ENCODE measurements around the gene TNPO2. TPM values are rescaled to one million over a fixed set of nuclear protein-coding genes. Genes with fewer than 3 reads are reported as not detected.
"Not testable (repeated sequence)": the region's sequence is repeated elsewhere in the genome, so short reads cannot be mapped to it uniquely, and the experiment has no call there.

TNPO2 gene
- total RNA-seq, 1 experiment from 2014 or later, result 105 TPM

DNA sequence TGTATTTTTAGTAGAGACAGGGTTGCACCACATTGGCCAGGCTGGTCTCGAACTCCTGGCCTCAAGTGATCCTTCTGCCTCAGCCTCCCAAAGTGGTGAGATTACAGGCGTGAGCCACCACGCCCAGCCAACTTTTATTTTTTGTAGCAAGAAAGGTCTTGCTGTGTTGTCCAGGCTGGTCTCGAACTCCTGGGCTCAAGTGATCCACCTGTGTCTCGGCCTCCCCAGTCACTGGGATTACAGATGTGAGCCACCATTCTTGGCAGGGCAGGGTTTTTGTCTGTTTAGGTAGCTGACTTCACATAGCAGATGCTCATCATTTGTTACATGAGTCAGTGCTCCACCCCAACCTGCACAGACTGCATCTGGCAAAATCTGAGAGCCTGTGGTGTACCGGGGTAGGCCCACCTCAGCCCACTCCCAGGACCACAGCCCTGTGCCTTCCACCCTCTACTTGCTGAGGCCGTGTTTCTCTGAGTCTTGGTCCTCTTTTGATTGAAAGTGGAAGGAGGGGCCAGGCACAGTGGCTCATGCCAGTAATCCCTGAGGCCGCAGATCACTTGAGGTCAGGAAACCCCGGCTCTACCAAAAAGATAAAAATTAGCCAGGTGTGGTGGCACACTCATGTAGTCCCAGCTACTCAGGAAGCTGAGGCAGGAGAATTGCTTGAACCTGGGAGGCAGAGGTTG, 4.2 kb upstream of the TNPO2 start:
- Mint-ChIP-seq H3K9me3 (no peaks in the 10 kb centered on the region), H3K36me3 (peaks cover 17% of the 10 kb centered on the region), H3K27me3 (ENCODE audit: low read depth) (no peaks in the 10 kb centered on the region), H3K27ac (no peak overlapping the region), H3K4me3 (no peak overlapping the region), H3K4me1 (peaks cover 18% of the 10 kb centered on the region)
- ChIA-PET CTCF (interaction anchor here (1.1 to 2.7 kb wide), 4 partner anchors 30 to 39 kb away, joined by 4 to 8 read pairs (median 6); no protein-coding TSS in a partner anchor), POLR2A (no interaction called here)
- ATAC-seq (no peak), DNase-seq (ENCODE audit: low spot score) (no peak)
- TF ChIP-seq EMX1 (CRISPR knock-in tag; IDR thresholded peaks at IDR 0.05) (no peak), NR1H2 (CRISPR knock-in tag; IDR thresholded peaks at IDR 0.05) (no peak), ZNF121 (CRISPR knock-in tag; IDR thresholded peaks at IDR 0.05) (peak; percentile 22; the same call in 1 of the 2 replicates)

DNA sequence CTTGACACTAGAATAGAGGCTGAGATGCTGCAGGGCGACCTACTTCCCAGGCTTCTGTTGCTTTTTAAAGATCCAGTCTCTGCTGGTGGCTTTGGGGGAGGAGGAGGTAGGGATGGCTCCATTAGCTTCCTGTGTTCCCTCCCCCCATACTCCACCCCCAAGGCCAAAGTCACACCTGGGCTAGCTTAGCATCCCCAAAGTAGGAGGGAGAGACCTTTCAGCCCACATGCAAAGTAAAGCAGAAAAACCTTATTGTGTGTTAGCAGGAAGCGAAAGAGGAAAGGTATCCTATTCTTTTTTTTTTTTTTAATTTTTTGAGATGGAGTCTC, 3.2 kb upstream of the TNPO2 start:
- H3K27me3 Mint-ChIP-seq (ENCODE audit: low read depth), result no peaks in the 10 kb centered on the region
- ChIA-PET POLR2A (no interaction called here), CTCF (interaction anchor here (2.4 to 2.7 kb wide), 2 partner anchors 31 to 34 kb away, joined by 7 to 8 read pairs; no protein-coding TSS in a partner anchor)
- peak overlapping the region; percentile 55 for H3K27ac Mint-ChIP-seq
- H3K4me1 Mint-ChIP-seq, result peaks cover 12% of the 10 kb centered on the region
- H3K9me3 Mint-ChIP-seq, result no peaks in the 10 kb centered on the region
- TF ChIP-seq IRF2 (CRISPR knock-in tag; IDR thresholded peaks at IDR 0.05; ENCODE audit: borderline replicate concordance, low read depth), result no peak
- TF ChIP-seq, protein P1, sequence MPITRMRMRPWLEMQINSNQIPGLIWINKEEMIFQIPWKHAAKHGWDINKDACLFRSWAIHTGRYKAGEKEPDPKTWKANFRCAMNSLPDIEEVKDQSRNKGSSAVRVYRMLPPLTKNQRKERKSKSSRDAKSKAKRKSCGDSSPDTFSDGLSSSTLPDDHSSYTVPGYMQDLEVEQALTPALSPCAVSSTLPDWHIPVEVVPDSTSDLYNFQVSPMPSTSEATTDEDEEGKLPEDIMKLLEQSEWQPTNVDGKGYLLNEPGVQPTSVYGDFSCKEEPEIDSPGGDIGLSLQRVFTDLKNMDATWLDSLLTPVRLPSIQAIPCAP (CRISPR knock-in tag; IDR thresholded peaks at IDR 0.05), result no peak
- peaks cover 13% of the 10 kb centered on the region for H3K36me3 Mint-ChIP-seq
- no peak overlapping the region for H3K4me3 Mint-ChIP-seq
- ATAC-seq (no peak), DNase-seq (ENCODE audit: low spot score) (no peak)

DNA sequence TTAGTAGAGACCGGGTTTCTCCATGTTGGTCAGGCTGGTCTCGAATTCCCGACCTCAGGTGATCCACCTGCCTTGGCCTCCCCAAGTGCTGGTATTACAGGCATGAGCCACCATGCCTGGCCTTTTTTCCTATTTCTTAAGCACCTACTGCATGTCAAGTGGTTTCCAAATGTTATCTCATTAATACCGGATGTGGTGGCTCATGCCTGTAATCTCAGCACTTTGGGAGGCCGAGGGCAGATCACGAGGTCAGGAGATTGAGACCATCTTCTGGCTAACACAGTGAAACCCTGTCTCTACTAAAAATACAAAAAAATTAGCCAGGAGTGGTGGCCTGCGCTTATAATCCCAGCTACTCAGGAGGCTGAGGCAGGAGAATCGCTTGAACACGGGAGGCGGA, 1.9 kb upstream of the TNPO2 start:
- H3K4me1 Mint-ChIP-seq, result peaks cover 19% of the 10 kb centered on the region
- not testable (repeated sequence) for H3K27me3 Mint-ChIP-seq (ENCODE audit: low read depth); DNase-seq (ENCODE audit: low spot score); H3K4me3 Mint-ChIP-seq; H3K27ac Mint-ChIP-seq; ATAC-seq; H3K9me3 Mint-ChIP-seq
- CTCF ChIA-PET, result interaction anchor here (0.6 to 2.4 kb wide), 5 partner anchors 32 to 375 kb away, joined by 3 to 7 read pairs (median 3); partner anchors contain the start of genes ZNF490 and ZNF791
- peaks cover 12% of the 10 kb centered on the region for H3K36me3 Mint-ChIP-seq
- POLR2A ChIA-PET, result interaction anchor here (0.7 to 5.4 kb wide), 3 partner anchors 10 to 136 kb away, joined by 3 to 44 read pairs (median 4); partner anchors contain the start of genes GET3, PRDX2, THSD8 and TRIR

DNA sequence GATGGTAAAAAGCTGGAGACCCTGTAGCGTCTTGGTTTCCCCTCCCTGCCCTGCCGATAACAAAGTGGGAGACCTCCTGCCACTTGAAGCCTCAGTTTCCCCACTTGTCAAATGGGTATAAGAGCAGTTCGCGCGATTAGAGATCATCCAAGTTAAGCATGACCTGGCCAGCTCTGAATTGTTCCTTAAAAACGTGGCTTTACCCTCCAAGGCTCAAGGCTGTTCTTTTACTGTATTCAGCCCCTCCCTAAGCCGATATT, 421 bp downstream of the TNPO2 start:
- ChIA-PET POLR2A (interaction anchor here (0.6 to 5.4 kb wide), 9 partner anchors 12 to 162 kb away, joined by 3 to 44 read pairs (median 3); partner anchors contain the start of genes DHPS, GET3, JUNB and TRIR), CTCF (interaction anchor here (0.7 to 4.4 kb wide), 14 partner anchors 14 to 162 kb away, joined by 3 to 35 read pairs (median 4); partner anchors contain the start of gene GET3)
- peaks cover 15% of the 10 kb centered on the region for H3K36me3 Mint-ChIP-seq
- H3K4me3 Mint-ChIP-seq, result peak overlapping the region; percentile 93
- TF ChIP-seq NR1H2 (CRISPR knock-in tag; IDR thresholded peaks at IDR 0.05), result no peak
- no peak for TF ChIP-seq SMAD3 (CRISPR knock-in tag; IDR thresholded peaks at IDR 0.05; ENCODE audit: borderline replicate concordance)
- TF ChIP-seq, protein P2, sequence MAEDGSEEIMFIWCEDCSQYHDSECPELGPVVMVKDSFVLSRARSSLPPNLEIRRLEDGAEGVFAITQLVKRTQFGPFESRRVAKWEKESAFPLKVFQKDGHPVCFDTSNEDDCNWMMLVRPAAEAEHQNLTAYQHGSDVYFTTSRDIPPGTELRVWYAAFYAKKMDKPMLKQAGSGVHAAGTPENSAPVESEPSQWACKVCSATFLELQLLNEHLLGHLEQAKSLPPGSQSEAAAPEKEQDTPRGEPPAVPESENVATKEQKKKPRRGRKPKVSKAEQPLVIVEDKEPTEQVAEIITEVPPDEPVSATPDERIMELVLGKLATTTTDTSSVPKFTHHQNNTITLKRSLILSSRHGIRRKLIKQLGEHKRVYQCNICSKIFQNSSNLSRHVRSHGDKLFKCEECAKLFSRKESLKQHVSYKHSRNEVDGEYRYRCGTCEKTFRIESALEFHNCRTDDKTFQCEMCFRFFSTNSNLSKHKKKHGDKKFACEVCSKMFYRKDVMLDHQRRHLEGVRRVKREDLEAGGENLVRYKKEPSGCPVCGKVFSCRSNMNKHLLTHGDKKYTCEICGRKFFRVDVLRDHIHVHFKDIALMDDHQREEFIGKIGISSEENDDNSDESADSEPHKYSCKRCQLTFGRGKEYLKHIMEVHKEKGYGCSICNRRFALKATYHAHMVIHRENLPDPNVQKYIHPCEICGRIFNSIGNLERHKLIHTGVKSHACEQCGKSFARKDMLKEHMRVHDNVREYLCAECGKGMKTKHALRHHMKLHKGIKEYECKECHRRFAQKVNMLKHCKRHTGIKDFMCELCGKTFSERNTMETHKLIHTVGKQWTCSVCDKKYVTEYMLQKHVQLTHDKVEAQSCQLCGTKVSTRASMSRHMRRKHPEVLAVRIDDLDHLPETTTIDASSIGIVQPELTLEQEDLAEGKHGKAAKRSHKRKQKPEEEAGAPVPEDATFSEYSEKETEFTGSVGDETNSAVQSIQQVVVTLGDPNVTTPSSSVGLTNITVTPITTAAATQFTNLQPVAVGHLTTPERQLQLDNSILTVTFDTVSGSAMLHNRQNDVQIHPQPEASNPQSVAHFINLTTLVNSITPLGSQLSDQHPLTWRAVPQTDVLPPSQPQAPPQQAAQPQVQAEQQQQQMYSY (CRISPR knock-in tag; IDR thresholded peaks at IDR 0.05), result no peak
- no peak for TF ChIP-seq ESRRA (CRISPR knock-in tag; IDR thresholded peaks at IDR 0.05; ENCODE audit: borderline replicate concordance)
- TF ChIP-seq, protein P3, sequence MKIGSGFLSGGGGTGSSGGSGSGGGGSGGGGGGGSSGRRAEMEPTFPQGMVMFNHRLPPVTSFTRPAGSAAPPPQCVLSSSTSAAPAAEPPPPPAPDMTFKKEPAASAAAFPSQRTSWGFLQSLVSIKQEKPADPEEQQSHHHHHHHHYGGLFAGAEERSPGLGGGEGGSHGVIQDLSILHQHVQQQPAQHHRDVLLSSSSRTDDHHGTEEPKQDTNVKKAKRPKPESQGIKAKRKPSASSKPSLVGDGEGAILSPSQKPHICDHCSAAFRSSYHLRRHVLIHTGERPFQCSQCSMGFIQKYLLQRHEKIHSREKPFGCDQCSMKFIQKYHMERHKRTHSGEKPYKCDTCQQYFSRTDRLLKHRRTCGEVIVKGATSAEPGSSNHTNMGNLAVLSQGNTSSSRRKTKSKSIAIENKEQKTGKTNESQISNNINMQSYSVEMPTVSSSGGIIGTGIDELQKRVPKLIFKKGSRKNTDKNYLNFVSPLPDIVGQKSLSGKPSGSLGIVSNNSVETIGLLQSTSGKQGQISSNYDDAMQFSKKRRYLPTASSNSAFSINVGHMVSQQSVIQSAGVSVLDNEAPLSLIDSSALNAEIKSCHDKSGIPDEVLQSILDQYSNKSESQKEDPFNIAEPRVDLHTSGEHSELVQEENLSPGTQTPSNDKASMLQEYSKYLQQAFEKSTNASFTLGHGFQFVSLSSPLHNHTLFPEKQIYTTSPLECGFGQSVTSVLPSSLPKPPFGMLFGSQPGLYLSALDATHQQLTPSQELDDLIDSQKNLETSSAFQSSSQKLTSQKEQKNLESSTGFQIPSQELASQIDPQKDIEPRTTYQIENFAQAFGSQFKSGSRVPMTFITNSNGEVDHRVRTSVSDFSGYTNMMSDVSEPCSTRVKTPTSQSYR (CRISPR knock-in tag; IDR thresholded peaks at IDR 0.05), result no peak
- TF ChIP-seq ZNF317 (CRISPR knock-in tag; IDR thresholded peaks at IDR 0.05; ENCODE audit: borderline replicate concordance, low read depth), result no peak
- no peak for TF ChIP-seq ZNF121 (CRISPR knock-in tag; IDR thresholded peaks at IDR 0.05)
- no peak for TF ChIP-seq SP1 (CRISPR knock-in tag; conservative IDR thresholded peaks at IDR 0.05)
- no peak for TF ChIP-seq ELF4 (CRISPR knock-in tag; IDR thresholded peaks at IDR 0.05; ENCODE audit: low read depth)
- TF ChIP-seq, protein P1 (CRISPR knock-in tag; IDR thresholded peaks at IDR 0.05), result no peak
- TF ChIP-seq, protein P4, sequence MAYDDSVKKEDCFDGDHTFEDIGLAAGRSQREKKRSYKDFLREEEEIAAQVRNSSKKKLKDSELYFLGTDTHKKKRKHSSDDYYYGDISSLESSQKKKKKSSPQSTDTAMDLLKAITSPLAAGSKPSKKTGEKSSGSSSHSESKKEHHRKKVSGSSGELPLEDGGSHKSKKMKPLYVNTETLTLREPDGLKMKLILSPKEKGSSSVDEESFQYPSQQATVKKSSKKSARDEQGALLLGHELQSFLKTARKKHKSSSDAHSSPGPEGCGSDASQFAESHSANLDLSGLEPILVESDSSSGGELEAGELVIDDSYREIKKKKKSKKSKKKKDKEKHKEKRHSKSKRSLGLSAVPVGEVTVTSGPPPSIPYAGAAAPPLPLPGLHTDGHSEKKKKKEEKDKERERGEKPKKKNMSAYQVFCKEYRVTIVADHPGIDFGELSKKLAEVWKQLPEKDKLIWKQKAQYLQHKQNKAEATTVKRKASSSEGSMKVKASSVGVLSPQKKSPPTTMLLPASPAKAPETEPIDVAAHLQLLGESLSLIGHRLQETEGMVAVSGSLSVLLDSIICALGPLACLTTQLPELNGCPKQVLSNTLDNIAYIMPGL (CRISPR knock-in tag; IDR thresholded peaks at IDR 0.05), result no peak
- TF ChIP-seq ZNF219 (CRISPR knock-in tag; IDR thresholded peaks at IDR 0.05; ENCODE audit: borderline replicate concordance), result no peak
- TF ChIP-seq, protein P5, sequence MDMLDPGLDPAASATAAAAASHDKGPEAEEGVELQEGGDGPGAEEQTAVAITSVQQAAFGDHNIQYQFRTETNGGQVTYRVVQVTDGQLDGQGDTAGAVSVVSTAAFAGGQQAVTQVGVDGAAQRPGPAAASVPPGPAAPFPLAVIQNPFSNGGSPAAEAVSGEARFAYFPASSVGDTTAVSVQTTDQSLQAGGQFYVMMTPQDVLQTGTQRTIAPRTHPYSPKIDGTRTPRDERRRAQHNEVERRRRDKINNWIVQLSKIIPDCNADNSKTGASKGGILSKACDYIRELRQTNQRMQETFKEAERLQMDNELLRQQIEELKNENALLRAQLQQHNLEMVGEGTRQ (CRISPR knock-in tag; IDR thresholded peaks at IDR 0.05), result no peak
- no peak for TF ChIP-seq KAT7 (CRISPR knock-in tag; IDR thresholded peaks at IDR 0.05; ENCODE audit: borderline replicate concordance)
- no peaks in the 10 kb centered on the region for H3K27me3 Mint-ChIP-seq (ENCODE audit: low read depth)
- H3K27ac Mint-ChIP-seq, result peak overlapping the region; percentile 99
- DNase-seq (ENCODE audit: low spot score) (no peak), ATAC-seq (no peak)
- H3K9me3 Mint-ChIP-seq, result no peaks in the 10 kb centered on the region
- peaks cover 23% of the 10 kb centered on the region for H3K4me1 Mint-ChIP-seq

Data from WTC11 (cell line).